ENCODE results near the gene MYOCD. TPM values are rescaled to one million over a fixed set of nuclear protein-coding genes. Genes with fewer than 3 reads are reported as not detected.

Gene MYOCD
- total and polyA plus RNA-seq, 2 donors from 2014 or later, result 0.58 to 4.0 TPM

GRCh38 chr17:12813664-12814063 is 148.0 kb downstream of the MYOCD start:
- Histone ChIP-seq H3K9ac (ENCODE audit: low read length in 3 of 3) (no peak overlapping the region), H3K27me3 (ENCODE audit: control insufficient read depth, insufficient read depth, low read length) (no peaks in the 10 kb centered on the region), H3K36me3 (ENCODE audit: control insufficient read depth in 2 of 3, insufficient read depth in 3 of 3, low read length in 3 of 3) (no peaks in the 10 kb centered on the region), H3K9me3 (ENCODE audit: control insufficient read depth in 2 of 3, insufficient read depth in 1 of 3, low read length in 3 of 3) (no peaks in the 10 kb centered on the region), H3K27ac (ENCODE audit: low read depth in 2 of 2, low read length in 2 of 2) (no peak overlapping the region), H3K4me3 (ENCODE audit: low read length in 3 of 3) (no peak overlapping the region), H3K4me1 (ENCODE audit: control insufficient read depth in 2 of 3, insufficient read depth in 2 of 3, low read depth in 1 of 3, low read length in 3 of 3) (no peaks in the 10 kb centered on the region)
- TF ChIP-seq CTCF (IDR thresholded peaks at IDR 0.05; ENCODE audit: borderline replicate concordance, extremely low read depth, insufficient read depth), result no peak
- intact Hi-C loops (cut with DNase I), result no loop called here
- FAIRE-seq (no peak), DNase-seq (no peak)

- FAIRE-seq (no peak), DNase-seq (no peak)
- Histone ChIP-seq H3K4me1 (ENCODE audit: control insufficient read depth in 2 of 3, insufficient read depth in 2 of 3, low read depth in 1 of 3, low read length in 3 of 3) (no peaks in the 10 kb centered on the region), H3K9me3 (ENCODE audit: control insufficient read depth in 2 of 3, insufficient read depth in 1 of 3, low read length in 3 of 3) (no peaks in the 10 kb centered on the region), H3K36me3 (ENCODE audit: control insufficient read depth in 2 of 3, insufficient read depth in 3 of 3, low read length in 3 of 3) (no peaks in the 10 kb centered on the region), H3K9ac (ENCODE audit: low read length in 3 of 3) (no peak overlapping the region), H3K27ac (ENCODE audit: low read depth in 2 of 2, low read length in 2 of 2) (no peak overlapping the region), H3K27me3 (ENCODE audit: control insufficient read depth, insufficient read depth, low read length) (no peaks in the 10 kb centered on the region), H3K4me3 (ENCODE audit: low read length in 3 of 3) (no peak overlapping the region)
- intact Hi-C loops (cut with DNase I), result no loop called here
- TF ChIP-seq CTCF (IDR thresholded peaks at IDR 0.05; ENCODE audit: borderline replicate concordance, extremely low read depth, insufficient read depth), result no peak
These were observed 149.0 kb downstream of the MYOCD start for GRCh38 chr17:12814718-12815117.

- no peak for FAIRE-seq
- Histone ChIP-seq H3K4me1 (ENCODE audit: control insufficient read depth in 2 of 3, insufficient read depth in 2 of 3, low read depth in 1 of 3, low read length in 3 of 3) (no peaks in the 10 kb centered on the region), H3K4me3 (ENCODE audit: low read length in 3 of 3) (no peak overlapping the region), H3K27me3 (ENCODE audit: control insufficient read depth, insufficient read depth, low read length) (no peaks in the 10 kb centered on the region), H3K36me3 (ENCODE audit: control insufficient read depth in 2 of 3, insufficient read depth in 3 of 3, low read length in 3 of 3) (no peaks in the 10 kb centered on the region), H3K27ac (ENCODE audit: low read depth in 2 of 2, low read length in 2 of 2) (no peak overlapping the region), H3K9me3 (ENCODE audit: control insufficient read depth in 2 of 3, insufficient read depth in 1 of 3, low read length in 3 of 3) (no peaks in the 10 kb centered on the region), H3K9ac (ENCODE audit: low read length in 3 of 3) (no peak overlapping the region)
- peak in 2 of 5 donors; percentile 9 to 10 for DNase-seq
- TF ChIP-seq CTCF (IDR thresholded peaks at IDR 0.05; ENCODE audit: borderline replicate concordance, extremely low read depth, insufficient read depth), result no peak
- intact Hi-C loops (cut with DNase I), result no loop called here
These were observed 150.0 kb downstream of the MYOCD start for GRCh38 chr17:12815642-12816141.

Other genes starting within 250 kb of the MYOCD start
- gene ARHGAP44, start 123.6 kb downstream of the MYOCD start, total RNA-seq, result 8.4 TPM
- 3.7 TPM for gene ARHGAP44, start 123.6 kb downstream of the MYOCD start, polyA plus RNA-seq (ENCODE audit: insufficient read depth, low read depth, low replicate concordance)

All from kidney (tissue), 14 donors.